ENCODE results near the gene HERC6.
"Not testable (repeated sequence)": the region's sequence is repeated elsewhere in the genome, so short reads cannot be mapped to it uniquely, and the experiment has no call there.

Gene HERC6

DNA sequence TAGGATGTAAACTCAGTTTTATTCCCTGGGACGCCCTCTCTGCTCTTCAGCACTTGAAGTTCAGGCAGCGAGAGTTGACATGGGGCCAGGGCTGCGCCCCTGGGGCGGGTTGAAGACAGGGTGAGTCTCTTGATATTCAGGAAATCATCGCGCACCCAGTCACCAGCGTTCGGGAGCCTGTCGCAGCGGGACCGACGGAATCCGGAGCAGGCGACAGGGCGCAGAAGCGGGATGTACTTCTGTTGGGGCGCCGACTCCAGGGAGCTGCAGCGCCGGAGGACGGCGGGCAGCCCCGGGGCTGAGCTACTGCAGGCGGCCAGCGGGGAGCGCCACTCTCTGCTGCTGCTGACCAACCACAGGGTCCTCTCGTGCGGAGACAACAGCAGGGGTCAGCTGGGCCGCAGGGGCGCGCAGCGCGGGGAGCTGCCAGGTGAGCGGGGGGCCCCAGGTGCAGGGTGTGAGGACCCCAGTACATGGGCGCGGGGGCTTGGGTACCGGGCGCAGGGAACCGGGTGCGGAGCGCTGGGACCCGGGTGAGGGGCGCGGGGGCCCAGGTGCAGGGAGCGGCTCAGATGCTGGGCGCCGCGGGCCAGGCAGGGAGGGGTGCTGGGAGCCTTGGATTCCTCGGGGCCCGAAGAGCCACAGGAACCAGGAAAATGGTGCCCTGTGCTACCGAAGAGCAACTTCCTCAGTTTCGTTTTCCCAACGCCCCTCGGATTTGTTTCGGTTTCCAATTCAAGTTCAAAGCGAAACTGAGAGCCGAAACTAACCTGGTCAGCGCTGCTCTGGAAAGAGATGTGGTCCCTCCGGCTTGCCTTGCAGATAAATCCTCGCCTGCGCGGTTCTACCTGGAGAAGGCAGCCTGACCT is at the start of gene HERC6:
Gene HERC6 (plus strand): TSS at position 162 of the 869 bp plus-strand sequence. CDS start 70 bp downstream, at position 232.
- DNase-seq: peak; percentile 9 to 64 (median 48)

- no peak for DNase-seq
Measured at GRCh38 chr4:88333741-88334405, 44.8 kb upstream of the HERC6 start.

GRCh38 chr4:88335092-88335665 is 43.5 kb upstream of the HERC6 start:
- DNase-seq: no peak

GRCh38 chr4:88341227-88342192 is 37.1 kb upstream of the HERC6 start:
- no peak for DNase-seq

DNA sequence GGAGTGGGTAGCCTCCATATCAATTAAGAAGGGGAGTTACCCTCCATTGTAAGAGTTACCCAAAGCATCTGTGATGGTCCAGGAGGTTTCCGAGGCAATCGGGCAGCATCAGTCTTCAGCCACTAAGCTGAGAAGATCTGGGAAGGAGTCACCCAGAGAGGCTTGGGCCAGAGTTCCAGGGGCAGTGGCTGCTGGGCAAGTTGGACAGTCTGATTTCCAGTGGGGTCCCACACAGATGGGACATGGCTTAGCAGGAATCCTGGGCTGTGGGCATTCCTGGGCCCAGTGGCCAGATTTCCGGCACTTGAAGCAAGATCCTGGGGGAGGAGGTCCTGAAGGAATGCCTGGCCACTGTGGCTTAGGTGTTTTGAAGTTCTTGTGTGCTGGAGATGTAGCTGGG is 31.8 kb upstream of the HERC6 start:
- not testable (repeated sequence) for DNase-seq

GRCh38 chr4:88348761-88349160 is 29.9 kb upstream of the HERC6 start:
- not testable (repeated sequence) for DNase-seq

- no peak for DNase-seq
Measured at GRCh38 chr4:88350786-88351185, 27.9 kb upstream of the HERC6 start.

DNA sequence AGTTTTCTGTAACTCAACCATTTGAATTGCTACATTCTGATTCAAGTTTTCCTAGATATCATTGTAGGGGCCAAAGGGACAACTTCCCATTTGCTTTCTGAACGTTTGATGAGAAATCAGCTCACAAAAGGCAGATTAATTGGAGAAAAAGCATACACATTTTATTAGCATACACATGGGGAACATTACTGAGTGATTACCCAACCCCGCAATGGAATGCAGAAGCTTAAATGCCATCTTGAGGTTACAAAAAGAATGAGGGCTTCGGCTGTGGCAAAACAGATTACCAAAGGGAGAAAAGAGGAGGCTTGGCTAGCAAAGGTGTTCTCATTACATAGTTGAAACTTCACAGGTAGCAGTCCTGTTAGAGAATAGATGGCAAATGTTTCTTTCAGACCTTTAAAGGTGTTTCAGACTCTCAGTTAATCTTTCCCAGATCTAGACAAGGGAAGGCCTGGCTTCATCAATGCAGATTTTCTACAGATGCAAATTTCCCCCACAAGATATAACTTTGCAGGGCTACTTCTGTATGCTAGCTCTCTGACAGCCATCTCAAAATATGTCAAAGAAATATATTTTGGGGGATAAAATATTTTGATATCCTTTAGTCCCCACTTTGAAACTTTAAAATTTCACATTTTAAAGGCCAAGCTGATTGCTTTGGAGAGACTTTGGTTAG is 26.5 kb upstream of the HERC6 start:
- no peak for DNase-seq

DNA sequence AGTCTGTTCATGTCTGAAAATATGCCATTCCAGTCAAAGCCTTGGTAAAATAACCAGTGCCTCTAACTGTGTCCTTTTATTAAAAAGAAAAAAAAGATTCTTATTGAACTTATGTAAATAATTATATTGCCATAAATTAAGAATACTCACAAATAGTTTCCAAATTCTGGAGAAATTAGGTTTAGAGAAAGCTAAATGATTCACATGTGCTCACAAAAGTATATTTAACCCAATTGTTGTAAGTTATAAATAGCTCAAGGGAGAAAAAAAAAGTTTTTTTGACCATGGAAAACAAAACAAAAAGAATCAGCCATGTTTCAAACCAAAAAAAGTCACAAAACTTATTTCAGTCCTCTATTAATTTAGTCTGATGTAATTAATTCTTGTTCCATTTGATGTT is 25.3 kb upstream of the HERC6 start:
- DNase-seq: no peak

DNA sequence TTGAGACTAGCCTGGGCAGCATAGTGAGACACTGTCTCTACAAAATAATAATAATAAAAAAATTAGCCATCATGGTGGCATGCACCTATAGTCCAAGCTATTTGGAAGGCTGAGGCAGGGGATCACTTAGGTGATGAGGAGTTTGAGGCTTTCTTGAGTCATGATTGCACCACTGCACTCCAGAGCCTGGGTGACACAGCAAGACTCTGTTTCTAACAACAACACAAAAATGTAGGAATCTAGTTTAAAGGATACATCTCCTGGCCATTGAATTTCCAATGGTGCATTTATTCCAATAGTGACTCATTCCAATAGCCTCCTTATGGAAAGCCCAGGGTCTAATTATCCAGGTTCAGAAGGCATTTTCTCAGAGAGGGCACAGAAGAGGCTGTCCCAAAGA is 21.9 kb upstream of the HERC6 start:
- DNase-seq: no peak

- DNase-seq: no peak
Measured at GRCh38 chr4:88357262-88357661, 21.4 kb upstream of the HERC6 start.

- DNase-seq: no peak
Measured at GRCh38 chr4:88359558-88359957, 19.1 kb upstream of the HERC6 start.

- no peak for DNase-seq
Measured at GRCh38 chr4:88360256-88360655, 18.4 kb upstream of the HERC6 start.

- no peak for DNase-seq
Measured at GRCh38 chr4:88360791-88361190, 17.9 kb upstream of the HERC6 start.

GRCh38 chr4:88361217-88361773 is 17.4 kb upstream of the HERC6 start:
- DNase-seq: not testable (repeated sequence)

DNA sequence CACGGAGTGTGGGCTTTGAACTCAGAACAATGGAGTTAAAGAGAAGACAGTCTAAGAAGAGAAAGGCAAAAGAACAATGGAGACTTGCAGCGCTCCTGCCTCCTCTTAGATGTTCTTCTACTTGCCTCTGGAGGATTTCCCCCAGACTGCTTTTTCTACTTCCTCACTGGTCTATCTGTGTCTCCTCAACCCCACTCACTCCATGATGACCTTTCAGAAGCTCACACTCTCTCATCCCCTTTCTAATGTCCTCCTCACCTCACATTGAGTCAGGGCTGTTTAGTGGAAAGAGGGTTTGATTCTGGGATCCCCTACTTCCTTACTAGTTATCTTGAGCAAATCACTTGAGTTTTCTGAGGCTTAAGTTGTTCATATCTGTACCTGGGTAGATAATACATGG is 12.2 kb upstream of the HERC6 start:
- no peak for DNase-seq

GRCh38 chr4:88367826-88368225 is 10.8 kb upstream of the HERC6 start:
- DNase-seq: no peak

GRCh38 chr4:88369180-88369812 is 9.4 kb upstream of the HERC6 start:
- DNase-seq: not testable (repeated sequence)

- DNase-seq: no peak
Measured at GRCh38 chr4:88381123-88381522, 2.5 kb downstream of the HERC6 start.

- peak in 2 of 4 experiments; percentile 1 to 22 for DNase-seq
Measured at GRCh38 chr4:88382621-88383020, 4.0 kb downstream of the HERC6 start.

GRCh38 chr4:88390128-88390527 is 11.5 kb downstream of the HERC6 start:
- DNase-seq: no peak

Measured in activated naive CD4-positive, alpha-beta T cell (primary cell).